COR-L47 (cell line): ENCODE data around the gene SLC25A10.

Source experiments
- DNase-seq: peaks from one replicate; lab custom pipeline; 2025; lab: John Stamatoyannopoulos, UW

Gene SLC25A10

GRCh38 chr17:81706232-81706611 is 5.9 kb upstream of the SLC25A10 start:
- DNase-seq = no peak

- DNase-seq = no peak
Observed at GRCh38 chr17:81706757-81707624, 5.1 kb upstream of the SLC25A10 start.

- no peak for DNase-seq
Observed at GRCh38 chr17:81707725-81708646, 4.1 kb upstream of the SLC25A10 start.

GRCh38 chr17:81708739-81709185 is 3.3 kb upstream of the SLC25A10 start:
- no peak for DNase-seq

- peak; percentile 77 for DNase-seq
Observed at GRCh38 chr17:81710514-81711308, 1.4 kb upstream of the SLC25A10 start.

GRCh38 chr17:81712468-81713003 is 452 bp downstream of the SLC25A10 start:
- DNase-seq = no peak

GRCh38 chr17:81713004-81713555 is 996 bp downstream of the SLC25A10 start:
- DNase-seq = no peak

GRCh38 chr17:81713556-81714411 is 1.7 kb downstream of the SLC25A10 start:
- no peak for DNase-seq

GRCh38 chr17:81714412-81715106 is 2.5 kb downstream of the SLC25A10 start:
- DNase-seq = no peak

- no peak for DNase-seq
Observed at GRCh38 chr17:81715107-81715871, 3.2 kb downstream of the SLC25A10 start.

- no peak for DNase-seq
Observed at GRCh38 chr17:81715872-81716673, 4.0 kb downstream of the SLC25A10 start.

GRCh38 chr17:81716674-81716996 is 4.6 kb downstream of the SLC25A10 start:
- no peak for DNase-seq

- DNase-seq = no peak
Observed at GRCh38 chr17:81717049-81717765, 5.1 kb downstream of the SLC25A10 start.

GRCh38 chr17:81717766-81718089 is 5.6 kb downstream of the SLC25A10 start:
- DNase-seq = no peak

- DNase-seq = no peak
Observed at GRCh38 chr17:81719410-81720266, 7.6 kb downstream of the SLC25A10 start.

- DNase-seq = no peak
Observed at GRCh38 chr17:81720267-81721071, 8.4 kb downstream of the SLC25A10 start.
